Measurements from ENCODE around the gene NFKBIE.
A peak's percentile ranks its signal among the peaks of the same experiment; 100 is the strongest.

Gene NFKBIE

GRCh38 chr6:44260011-44260410 is 5.3 kb downstream of the NFKBIE start:
- Histone ChIP-seq H3K9ac (no peak overlapping the region), H3K36me3 (ENCODE audit: insufficient read depth) (no peaks in the 10 kb centered on the region; the same call in 1 of the 2 replicates), H3K27me3 (ENCODE audit: insufficient read depth, low read depth) (no peaks in the 10 kb centered on the region), H3K4me3 (IDR thresholded peaks at IDR 0.05; ENCODE audit: insufficient read depth, low read depth, low read length) (no peak overlapping the region), H4K20me1 (ENCODE audit: insufficient read depth) (no peaks in the 10 kb centered on the region), H3K4me1 (ENCODE audit: low read depth, poor library complexity, severe bottlenecking) (peaks cover 49% of the 10 kb centered on the region), H2AFZ (ENCODE audit: low read depth) (no peak overlapping the region), H3K79me2 (ENCODE audit: insufficient read depth, low read depth) (peaks cover 54% of the 10 kb centered on the region), H3K4me2 (no peak overlapping the region), H3K27ac (peak overlapping the region; percentile 15; the same call in 1 of the 2 replicates)
- no peak for TF ChIP-seq CTCF (conservative IDR thresholded peaks at IDR 0.05; ENCODE audit: low read depth, low read length)

GRCh38 chr6:44258921-44259320 is 6.4 kb downstream of the NFKBIE start:
- H3K4me3 ChIP-seq (IDR thresholded peaks at IDR 0.05; ENCODE audit: insufficient read depth, low read depth, low read length): no peak overlapping the region
- H3K4me1 ChIP-seq (ENCODE audit: low read depth, poor library complexity, severe bottlenecking): peaks cover 57% of the 10 kb centered on the region
- H3K27me3 ChIP-seq (ENCODE audit: insufficient read depth, low read depth): no peaks in the 10 kb centered on the region
- H3K27ac ChIP-seq: peak overlapping the region; percentile 12; the same call in 1 of the 2 replicates
- no peak for TF ChIP-seq CTCF (conservative IDR thresholded peaks at IDR 0.05; ENCODE audit: low read depth, low read length)
- H3K9ac ChIP-seq: no peak overlapping the region
- H3K4me2 ChIP-seq: no peak overlapping the region
- H2AFZ ChIP-seq (ENCODE audit: low read depth): no peak overlapping the region
- 0 out of 2 replicates have a peak, but pooled peaks cover 5% of the 10 kb centered on the region for H4K20me1 ChIP-seq (ENCODE audit: insufficient read depth)
- H3K36me3 ChIP-seq (ENCODE audit: insufficient read depth): peaks cover 6% of the 10 kb centered on the region
- peaks cover 43% of the 10 kb centered on the region for H3K79me2 ChIP-seq (ENCODE audit: insufficient read depth, low read depth)

GRCh38 chr6:44258325-44258863 is 7.0 kb downstream of the NFKBIE start:
- H3K79me2 ChIP-seq (ENCODE audit: insufficient read depth, low read depth): peaks cover 40% of the 10 kb centered on the region
- peaks cover 10% of the 10 kb centered on the region for H3K36me3 ChIP-seq (ENCODE audit: insufficient read depth)
- H3K27ac ChIP-seq: peak overlapping the region; percentile 12; the same call in 1 of the 2 replicates
- no peaks in the 10 kb centered on the region for H3K27me3 ChIP-seq (ENCODE audit: insufficient read depth, low read depth)
- 0 out of 2 replicates have a peak, but pooled peaks cover 7% of the 10 kb centered on the region for H4K20me1 ChIP-seq (ENCODE audit: insufficient read depth)
- H3K4me3 ChIP-seq (IDR thresholded peaks at IDR 0.05; ENCODE audit: insufficient read depth, low read depth, low read length): no peak overlapping the region
- no peak overlapping the region for H3K4me2 ChIP-seq
- H3K9ac ChIP-seq: no peak overlapping the region
- no peak overlapping the region for H2AFZ ChIP-seq (ENCODE audit: low read depth)
- peaks cover 62% of the 10 kb centered on the region for H3K4me1 ChIP-seq (ENCODE audit: low read depth, poor library complexity, severe bottlenecking)
- TF ChIP-seq CTCF (conservative IDR thresholded peaks at IDR 0.05; ENCODE audit: low read depth, low read length): no peak

- Histone ChIP-seq H3K27me3 (ENCODE audit: insufficient read depth, low read depth) (no peaks in the 10 kb centered on the region), H3K9ac (peak overlapping the region; percentile 82; the same call in 1 of the 2 replicates), H3K4me2 (peak overlapping the region; percentile 21; the same call in 1 of the 2 replicates), H3K4me3 (IDR thresholded peaks at IDR 0.05; ENCODE audit: insufficient read depth, low read depth, low read length) (no peak overlapping the region), H3K79me2 (ENCODE audit: insufficient read depth, low read depth) (peaks cover 40% of the 10 kb centered on the region), H3K36me3 (ENCODE audit: insufficient read depth) (peaks cover 11% of the 10 kb centered on the region), H4K20me1 (ENCODE audit: insufficient read depth) (peaks cover 12% of the 10 kb centered on the region; the same call in 1 of the 2 replicates), H3K27ac (peak overlapping the region; percentile 66; the same call in 1 of the 2 replicates), H2AFZ (ENCODE audit: low read depth) (0 out of 2 replicates have a peak overlapping the region, but pooled peaks have one; percentile 69), H3K4me1 (ENCODE audit: low read depth, poor library complexity, severe bottlenecking) (peaks cover 67% of the 10 kb centered on the region)
- TF ChIP-seq CTCF (conservative IDR thresholded peaks at IDR 0.05; ENCODE audit: low read depth, low read length): no peak; the same call in 1 of the 2 replicates
These were observed 7.5 kb downstream of the NFKBIE start for GRCh38 chr6:44257753-44258324.
